Mucosa of descending colon (tissue), 3 donors: Measurements from ENCODE around the gene IL6. TPM values are rescaled to one million over a fixed set of nuclear protein-coding genes. Genes with fewer than 3 reads are reported as not detected.

Source experiments
- ATAC-seq: fragments of 200-7000 bp; cut with Tn5 transposase; one replicate; pipeline ENCODE4 v1.9.1; 2020; ENCODE audit warnings: mild to moderate bottlenecking, moderate library complexity
- DNase-seq, 3 donors: peaks; one replicate each; pipeline ENCODE4 v3.0.0-alpha.2; 2020
- H3K36me3 ChIP-seq: fragments of 200-600 bp; one replicate; pipeline ENCODE4 v1.8.0; 2021; ENCODE audit warnings: low read depth, mild to moderate bottlenecking
- H3K4me1 ChIP-seq: fragments of 200-600 bp; one replicate; pipeline ENCODE4 v1.8.0; 2021; ENCODE audit warnings: low read depth, mild to moderate bottlenecking
- H3K4me3 ChIP-seq: fragments of 200-600 bp; one replicate; pipeline ENCODE4 v1.8.0; 2021; ENCODE audit warnings: mild to moderate bottlenecking
- H3K9me3 ChIP-seq: fragments of 200-600 bp; one replicate; pipeline ENCODE4 v1.8.0; 2021; ENCODE audit warnings: mild to moderate bottlenecking
- intact Hi-C, 2 donors: fragments of 100-400 bp; cut with DNase I in 1 of 2; cut with micrococcal nuclease in 1 of 2; formaldehyde crosslinking; loops; one replicate each; pipeline versions ENCODE4 v1.11.0 to v1.11.1; 2022; cut with DNase I, micrococcal nuclease
- total RNA-seq, 3 donors: library from RNA; stranded (reverse); fragmentation: NEBNext Ultra II Directional in 2 of 3; extraction: Animal tissue kit (Norgen Biotek cat#: 25700) in 2 of 3; gene quantifications; one replicate each; pipeline versions ENCODE4 v1.2.1 to v1.2.4, GENCODE V29; 2021 to 2023
- TF ChIP-seq, protein P1 (sequence below): fragments of 200-600 bp; IDR thresholded peaks from one replicate; pipeline ENCODE4 v1.8.0; 2022; ENCODE audit warnings: antibody characterized with exemption, mild to moderate bottlenecking
- donor health status: DM: no; HTN: no; CAD: no; lungs with moderate emphysema.
- donor health status: DM: no; HTN: no; CAD: no.
- donor health status: DM: no; HTN: yes; CAD: no.

IL6 gene
- total RNA-seq, 3 donors from 2014 or later: 0.53 to 2.2 TPM; not detected in 1

DNA sequence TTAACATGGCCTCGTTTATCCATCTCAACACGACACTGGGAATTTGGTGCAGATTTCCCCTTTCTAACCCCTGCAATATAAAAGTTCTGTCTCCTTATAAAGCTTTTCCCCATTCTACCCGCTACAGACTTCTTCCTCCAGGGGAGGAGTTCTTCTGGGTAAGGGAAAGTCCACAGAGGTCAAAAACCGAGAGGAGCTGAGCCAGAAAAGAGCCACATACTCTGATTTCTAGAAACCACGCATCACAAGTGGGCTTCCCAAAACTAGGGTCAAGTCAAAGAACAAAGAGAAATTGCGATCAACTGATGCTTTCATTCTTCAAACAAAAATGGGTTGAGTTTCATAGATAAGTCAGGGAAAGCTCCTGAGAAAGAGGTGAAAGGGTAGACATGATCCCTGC lies 6.8 kb downstream of the IL6 start:
- TF ChIP-seq, protein P1, sequence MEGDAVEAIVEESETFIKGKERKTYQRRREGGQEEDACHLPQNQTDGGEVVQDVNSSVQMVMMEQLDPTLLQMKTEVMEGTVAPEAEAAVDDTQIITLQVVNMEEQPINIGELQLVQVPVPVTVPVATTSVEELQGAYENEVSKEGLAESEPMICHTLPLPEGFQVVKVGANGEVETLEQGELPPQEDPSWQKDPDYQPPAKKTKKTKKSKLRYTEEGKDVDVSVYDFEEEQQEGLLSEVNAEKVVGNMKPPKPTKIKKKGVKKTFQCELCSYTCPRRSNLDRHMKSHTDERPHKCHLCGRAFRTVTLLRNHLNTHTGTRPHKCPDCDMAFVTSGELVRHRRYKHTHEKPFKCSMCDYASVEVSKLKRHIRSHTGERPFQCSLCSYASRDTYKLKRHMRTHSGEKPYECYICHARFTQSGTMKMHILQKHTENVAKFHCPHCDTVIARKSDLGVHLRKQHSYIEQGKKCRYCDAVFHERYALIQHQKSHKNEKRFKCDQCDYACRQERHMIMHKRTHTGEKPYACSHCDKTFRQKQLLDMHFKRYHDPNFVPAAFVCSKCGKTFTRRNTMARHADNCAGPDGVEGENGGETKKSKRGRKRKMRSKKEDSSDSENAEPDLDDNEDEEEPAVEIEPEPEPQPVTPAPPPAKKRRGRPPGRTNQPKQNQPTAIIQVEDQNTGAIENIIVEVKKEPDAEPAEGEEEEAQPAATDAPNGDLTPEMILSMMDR: no peak
- DNase-seq: no peak
- intact Hi-C loops: loop anchor here in 1 of 2 donors (10.0 kb wide), 1 partner anchor 321 kb away; no protein-coding TSS in a partner anchor
- Histone ChIP-seq H3K36me3 (no peaks in the 10 kb centered on the region), H3K4me3 (no peak overlapping the region), H3K9me3 (no peaks in the 10 kb centered on the region), H3K4me1 (no peaks in the 10 kb centered on the region)
- no peak for ATAC-seq

DNA sequence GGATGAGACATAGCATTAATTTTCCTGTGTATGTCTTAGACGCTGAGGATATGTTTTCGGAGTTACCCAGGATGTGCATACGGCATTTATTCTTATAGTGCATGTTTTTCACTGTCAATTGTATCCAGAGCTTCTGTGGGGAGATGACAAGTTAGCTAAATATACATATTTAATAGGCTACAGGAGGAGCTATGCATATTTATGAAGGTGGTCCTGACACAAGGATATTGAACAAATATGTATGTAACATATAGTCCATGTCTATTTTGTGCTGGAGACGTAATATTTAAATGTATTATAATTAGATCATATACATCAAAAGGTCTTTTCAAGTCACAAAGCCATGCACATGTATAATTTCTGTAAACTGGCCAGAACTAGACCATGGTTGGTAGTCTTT lies 16.0 kb downstream of the IL6 start:
- H3K4me3 ChIP-seq: no peak overlapping the region
- TF ChIP-seq, protein P1: no peak
- DNase-seq (no peak), ATAC-seq (no peak)
- intact Hi-C loops: no loop called here
- no peaks in the 10 kb centered on the region for H3K9me3 ChIP-seq
- H3K4me1 ChIP-seq: no peaks in the 10 kb centered on the region
- no peaks in the 10 kb centered on the region for H3K36me3 ChIP-seq

DNA sequence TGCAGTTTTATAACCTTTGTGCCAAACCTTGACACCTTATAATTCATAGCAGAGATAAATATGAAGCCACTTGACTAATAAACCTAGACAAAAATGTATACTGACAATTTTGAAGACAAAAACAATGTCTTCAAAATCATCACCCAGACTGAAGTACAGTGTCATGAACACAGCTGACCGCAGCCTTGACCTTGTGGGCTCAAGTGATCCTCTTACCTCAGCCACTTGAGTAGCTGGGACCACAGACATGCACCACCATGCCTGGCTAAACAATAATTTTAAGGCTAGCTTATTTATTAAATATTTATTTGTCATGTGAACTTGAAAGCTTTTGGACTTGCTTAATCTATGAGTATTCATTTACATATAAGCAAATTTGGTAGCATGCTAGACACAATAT lies 24.3 kb downstream of the IL6 start:
- TF ChIP-seq, protein P1: no peak
- no peaks in the 10 kb centered on the region for H3K36me3 ChIP-seq
- H3K9me3 ChIP-seq: no peaks in the 10 kb centered on the region
- intact Hi-C loops: no loop called here
- DNase-seq (no peak), ATAC-seq (no peak)
- H3K4me3 ChIP-seq: no peak overlapping the region
- H3K4me1 ChIP-seq: no peaks in the 10 kb centered on the region

DNA sequence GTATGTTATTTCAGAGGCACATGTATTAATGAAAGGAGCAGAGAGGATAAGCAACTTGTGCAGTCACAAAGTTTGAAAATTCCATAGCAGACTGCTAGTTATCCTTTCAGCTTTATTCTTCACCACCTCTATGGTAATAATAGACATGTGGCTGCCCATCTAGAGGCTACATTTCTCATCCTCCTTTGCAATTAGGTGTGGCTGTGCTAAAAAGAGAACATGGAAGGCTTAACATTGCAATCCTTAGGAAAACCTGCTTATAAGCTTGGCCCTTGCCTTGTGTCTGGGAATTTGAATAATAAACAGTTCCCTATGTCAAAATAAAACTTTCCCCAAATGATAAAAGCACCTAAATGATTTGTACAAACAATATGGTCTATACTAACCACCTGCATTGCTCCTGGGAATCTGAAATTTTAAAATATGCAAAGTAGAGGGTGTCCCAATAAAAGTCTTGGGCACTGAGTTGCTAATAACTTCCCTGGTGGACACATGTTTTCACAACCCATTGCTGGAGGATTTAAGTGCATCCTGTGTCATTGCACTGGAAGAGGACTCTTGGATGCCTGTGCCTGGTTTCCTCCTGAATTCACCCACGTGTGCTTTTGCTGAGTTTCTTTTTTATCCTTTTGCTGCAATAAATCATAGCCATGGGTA lies 30.5 kb downstream of the IL6 start:
- Histone ChIP-seq H3K9me3 (no peaks in the 10 kb centered on the region), H3K4me1 (no peaks in the 10 kb centered on the region), H3K4me3 (no peak overlapping the region), H3K36me3 (no peaks in the 10 kb centered on the region)
- ATAC-seq (no peak), DNase-seq (no peak)
- TF ChIP-seq, protein P1: no peak
- intact Hi-C loops: no loop called here

DNA sequence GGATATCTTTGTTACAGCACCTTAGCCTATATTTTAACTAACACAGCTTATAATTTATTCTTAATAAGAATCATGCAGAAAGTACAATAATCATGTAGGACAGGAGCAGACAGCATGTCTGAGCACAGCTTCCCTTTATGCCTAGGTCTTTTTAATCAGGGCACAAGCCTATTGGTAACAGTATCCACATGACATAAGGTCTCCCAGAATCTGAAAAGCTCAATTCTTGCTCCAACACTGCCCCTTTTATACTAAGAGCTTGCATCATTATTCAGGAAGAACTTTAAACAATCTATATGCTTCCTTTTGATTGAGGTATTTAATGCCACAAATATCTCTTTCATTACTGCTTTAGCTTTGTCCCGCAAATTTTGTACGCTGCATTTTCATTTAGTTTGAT lies 31.6 kb downstream of the IL6 start:
- Histone ChIP-seq H3K36me3 (no peaks in the 10 kb centered on the region), H3K4me1 (no peaks in the 10 kb centered on the region), H3K4me3 (no peak overlapping the region), H3K9me3 (no peaks in the 10 kb centered on the region)
- TF ChIP-seq, protein P1: no peak
- no peak for DNase-seq
- intact Hi-C loops: no loop called here
- ATAC-seq: no peak

DNA sequence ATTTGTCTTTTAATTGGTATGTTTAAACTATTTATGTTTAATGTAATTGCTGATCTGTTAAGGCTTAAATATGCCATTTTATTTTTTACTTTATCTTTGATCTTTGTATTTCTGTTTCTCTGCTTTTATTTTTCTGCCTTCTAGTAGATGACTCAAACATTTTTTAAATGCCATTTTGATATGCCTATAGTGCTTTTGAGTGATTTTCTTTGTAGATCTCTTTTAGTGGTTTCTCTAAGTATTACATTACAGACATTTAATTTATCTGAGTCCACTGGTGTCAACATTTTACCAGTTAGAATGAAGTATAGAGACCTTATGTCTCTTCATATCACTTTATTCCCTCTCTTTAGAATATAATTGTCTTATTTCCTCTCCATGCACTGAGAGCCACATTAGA lies 32.7 kb downstream of the IL6 start:
- H3K9me3 ChIP-seq: no peaks in the 10 kb centered on the region
- intact Hi-C loops: no loop called here
- no peak for ATAC-seq
- H3K4me1 ChIP-seq: no peaks in the 10 kb centered on the region
- TF ChIP-seq, protein P1: no peak
- no peak overlapping the region for H3K4me3 ChIP-seq
- DNase-seq: no peak
- H3K36me3 ChIP-seq: no peaks in the 10 kb centered on the region
